Activated B cell treated with CpG ODN at 0.5 μM for 24 hours (primary cell): ENCODE data around the gene ARFGAP3. TPM values are rescaled to one million over a fixed set of nuclear protein-coding genes. Genes with fewer than 3 reads are reported as not detected.
A peak's percentile ranks its signal among the peaks of the same experiment; 100 is the strongest.

ENCODE experiments used
- ATAC-seq: fragments of 200-7000 bp; cut with Tn5 transposase; one replicate; pipeline ENCODE4 v1.10.0; 2021; ENCODE audit warnings: low read depth, mild to moderate bottlenecking, moderate library complexity
- CTCF ChIA-PET: fragments of 350-600 bp; sonication (Branson Sonifier 250); formaldehyde crosslinking; loops from one replicate; lab custom pipeline; 2021; ENCODE audit warnings: antibody characterized with exemption; lab: Charles Lee
- POLR2A ChIA-PET: fragments of 350-600 bp; sonication (Branson Sonifier 250); formaldehyde crosslinking; loops from one replicate; lab custom pipeline; 2021; ENCODE audit warnings: antibody characterized with exemption; lab: Charles Lee
- DNase-seq: peaks from one replicate; pipeline ENCODE4 v3.0.0; 2022
- H3K27ac Mint-ChIP-seq: one replicate; pipeline ENCODE4 v1.8.0; 2020; ENCODE audit warnings: mixed read lengths
- H3K27me3 Mint-ChIP-seq: one replicate; pipeline ENCODE4 v1.8.0; 2021; ENCODE audit warnings: mixed read lengths
- H3K36me3 Mint-ChIP-seq: one replicate; pipeline ENCODE4 v1.8.0; 2021; ENCODE audit warnings: low read depth, mixed read lengths
- H3K4me1 Mint-ChIP-seq: one replicate; pipeline ENCODE4 v1.8.0; 2021; ENCODE audit warnings: mixed read lengths
- H3K4me3 Mint-ChIP-seq: one replicate; pipeline ENCODE4 v1.8.0; 2020; ENCODE audit warnings: mild to moderate bottlenecking, mixed read lengths
- H3K9me3 Mint-ChIP-seq: one replicate; pipeline ENCODE4 v1.8.0; 2020; ENCODE audit warnings: mixed read lengths
- CTCF ChIP-seq: fragments of 200-600 bp; IDR thresholded peaks from one replicate; pipeline ENCODE4 v1.8.0; 2022; ENCODE audit warnings: antibody characterized with exemption, mild to moderate bottlenecking
- intact Hi-C: fragments of 100-400 bp; cut with micrococcal nuclease; formaldehyde crosslinking; loops from one replicate; pipeline ENCODE4 v1.15.1; 2024
- total RNA-seq: library from RNA; stranded (reverse); gene quantifications from 2 replicates; pipeline ENCODE4 v1.2.3, GENCODE V29; 2022

Gene ARFGAP3
- total RNA-seq, 1 donor from 2014 or later, result 35.2 TPM

DNA sequence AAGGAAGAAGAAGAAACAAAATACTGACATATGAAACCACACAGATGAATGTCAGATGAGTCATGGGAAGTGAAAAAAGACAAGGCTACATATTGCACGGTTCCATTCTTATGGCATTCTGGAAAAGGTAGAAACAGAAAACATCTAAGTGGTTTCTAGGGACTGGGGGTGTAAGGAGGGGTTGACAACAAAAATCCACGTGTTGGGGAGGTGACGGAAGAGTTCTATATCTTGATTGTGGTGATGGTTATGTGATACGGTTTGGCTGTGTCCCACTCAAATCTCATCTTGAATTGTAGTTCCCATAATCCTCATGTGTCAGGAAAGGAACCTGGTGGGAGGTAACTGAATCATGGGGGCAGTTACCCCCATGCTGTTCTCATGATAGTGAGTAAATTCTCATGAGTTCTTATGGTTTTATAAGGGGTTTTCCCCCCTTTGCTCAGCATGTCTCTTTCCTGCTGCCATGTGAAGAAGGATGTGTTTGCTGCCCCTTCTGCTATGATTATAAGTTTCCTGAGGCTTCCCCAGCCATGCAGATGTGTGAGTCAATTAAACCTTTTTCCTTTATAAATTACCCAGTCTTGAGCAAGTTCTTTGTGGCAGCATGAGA is 6.4 kb upstream of the ARFGAP3 start:
- H3K27ac Mint-ChIP-seq, result peak overlapping the region; percentile 96
- intact Hi-C loops, result loop anchor here (1.0 to 10.0 kb wide), 3 partner anchors 70 to 329 kb away; no protein-coding TSS in a partner anchor
- H3K9me3 Mint-ChIP-seq, result peaks cover 3% of the 10 kb centered on the region
- ChIA-PET CTCF (no interaction called here), POLR2A (interaction anchor here (0.6 to 2.9 kb wide), 8 partner anchors 26 to 286 kb away, joined by 4 to 18 read pairs (median 7); partner anchors contain the start of gene POLDIP3)
- TF ChIP-seq CTCF, result no peak
- H3K27me3 Mint-ChIP-seq, result no peaks in the 10 kb centered on the region
- peak overlapping the region; percentile 64 for H3K4me3 Mint-ChIP-seq
- ATAC-seq (peak; percentile 60), DNase-seq (no peak)
- peaks cover 10% of the 10 kb centered on the region for H3K36me3 Mint-ChIP-seq
- peaks cover 45% of the 10 kb centered on the region for H3K4me1 Mint-ChIP-seq

DNA sequence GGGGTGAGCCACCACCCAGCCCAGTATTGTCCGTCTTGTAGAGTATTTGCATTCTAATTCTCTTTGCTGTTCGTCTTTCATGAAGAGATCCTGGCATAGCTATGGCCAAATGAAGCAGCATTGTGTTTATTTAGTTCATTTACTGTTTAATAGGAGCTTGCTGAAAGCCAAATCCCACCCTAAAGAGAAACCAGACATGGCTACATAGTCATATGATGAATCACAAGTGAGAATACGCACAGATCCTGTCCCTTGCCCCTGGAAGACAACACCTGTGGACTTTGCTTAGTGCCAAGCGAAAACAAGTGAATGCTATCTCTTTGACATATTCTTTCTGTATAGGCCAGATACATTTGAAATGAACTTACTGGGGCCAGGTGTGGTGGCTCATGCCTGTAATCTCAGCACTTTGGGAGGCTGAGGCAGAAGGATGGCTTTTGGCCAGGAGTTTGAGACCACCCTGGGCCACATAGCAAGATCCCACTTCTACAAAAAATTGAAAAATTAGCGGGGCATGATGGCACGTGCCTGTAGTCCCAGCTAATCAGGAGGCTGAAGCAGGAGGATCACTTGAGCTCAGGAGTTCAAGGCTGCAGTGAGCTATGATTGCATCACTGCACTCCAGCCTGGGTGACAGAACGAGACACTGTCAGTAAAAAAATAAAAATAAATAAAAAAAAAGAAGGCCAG is 5.1 kb upstream of the ARFGAP3 start:
- H3K27ac Mint-ChIP-seq, result peak overlapping the region; percentile 70
- H3K9me3 Mint-ChIP-seq, result peaks cover 3% of the 10 kb centered on the region
- no peak overlapping the region for H3K4me3 Mint-ChIP-seq
- peaks cover 47% of the 10 kb centered on the region for H3K4me1 Mint-ChIP-seq
- no peak for ATAC-seq
- TF ChIP-seq CTCF, result no peak
- intact Hi-C loops, result loop anchor here (10.0 kb wide), 1 partner anchor 327 kb away; no protein-coding TSS in a partner anchor
- no peak for DNase-seq
- H3K36me3 Mint-ChIP-seq, result peaks cover 8% of the 10 kb centered on the region
- POLR2A ChIA-PET, result interaction anchor here (0.7 to 2.9 kb wide), 2 partner anchors 247 to 326 kb away, joined by 11 to 18 read pairs; partner anchors contain the start of gene POLDIP3
- no peaks in the 10 kb centered on the region for H3K27me3 Mint-ChIP-seq
- CTCF ChIA-PET, result no interaction called here

GRCh38 chr22:42860968-42861367 is 3.9 kb upstream of the ARFGAP3 start:
- no peaks in the 10 kb centered on the region for H3K27me3 Mint-ChIP-seq
- H3K4me3 Mint-ChIP-seq, result peak overlapping the region; percentile 57
- no peak for TF ChIP-seq CTCF
- POLR2A ChIA-PET, result interaction anchor here (0.6 to 2.9 kb wide), 3 partner anchors 134 to 246 kb away, joined by 3 to 18 read pairs (median 5); partner anchors contain the start of genes PACSIN2 and POLDIP3
- peaks cover 8% of the 10 kb centered on the region for H3K36me3 Mint-ChIP-seq
- ATAC-seq (no peak), DNase-seq (no peak)
- CTCF ChIA-PET, result no interaction called here
- peaks cover 3% of the 10 kb centered on the region for H3K9me3 Mint-ChIP-seq
- intact Hi-C loops, result loop anchor here (10.0 kb wide), 1 partner anchor 326 kb away; no protein-coding TSS in a partner anchor
- H3K4me1 Mint-ChIP-seq, result peaks cover 49% of the 10 kb centered on the region
- H3K27ac Mint-ChIP-seq, result peak overlapping the region; percentile 78

DNA sequence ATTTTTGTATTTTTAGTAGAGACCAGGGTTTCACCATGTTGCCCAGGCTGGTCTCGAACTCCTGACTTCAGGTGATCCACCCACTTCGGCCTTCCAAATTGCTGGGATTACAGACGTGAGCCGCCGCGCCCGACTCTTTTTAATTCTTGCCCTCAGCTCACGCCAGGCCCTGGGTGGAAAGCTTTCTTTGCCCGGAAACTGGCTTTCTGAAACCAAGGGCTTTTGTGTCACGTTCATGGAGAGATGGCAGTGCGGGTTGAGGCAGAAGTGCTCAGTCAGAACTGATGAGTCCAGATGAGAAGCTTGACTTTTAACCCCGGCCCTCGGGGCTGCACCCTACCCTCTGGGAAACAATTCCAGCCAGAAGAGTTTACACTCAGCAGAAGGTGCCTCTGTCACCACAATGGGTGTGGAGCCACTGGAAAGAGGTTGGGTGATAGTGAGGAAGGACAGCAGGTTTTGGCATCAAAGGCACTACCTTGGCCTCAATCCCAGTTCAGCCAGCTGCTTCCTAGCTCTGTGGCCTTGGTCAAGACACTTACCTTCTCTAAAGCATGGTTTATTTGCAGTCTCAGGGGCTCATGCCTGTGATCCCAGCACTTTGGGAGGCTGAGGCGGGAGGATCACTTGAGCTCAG is 890 bp upstream of the ARFGAP3 start:
- POLR2A ChIA-PET, result interaction anchor here (0.6 to 4.5 kb wide), 6 partner anchors 18 to 311 kb away, joined by 3 to 40 read pairs (median 4); partner anchors contain the start of gene POLDIP3
- no peak for ATAC-seq
- no peak for DNase-seq
- Mint-ChIP-seq H3K4me1 (peaks cover 38% of the 10 kb centered on the region), H3K36me3 (peaks cover 3% of the 10 kb centered on the region), H3K4me3 (peak overlapping the region; percentile 55), H3K27ac (peak overlapping the region; percentile 56), H3K9me3 (no peaks in the 10 kb centered on the region), H3K27me3 (no peaks in the 10 kb centered on the region)
- TF ChIP-seq CTCF, result no peak
- CTCF ChIA-PET, result interaction anchor here (1.2 to 2.9 kb wide), 2 partner anchors 10 to 105 kb away, joined by 4 to 18 read pairs; no protein-coding TSS in a partner anchor
- intact Hi-C loops, result loop anchor here (1.0 to 5.0 kb wide), 6 partner anchors 9 to 243 kb away; partner anchors contain the start of genes PACSIN2 and TTLL1
